Colonic mucosa (tissue), 4 donors: ENCODE measurements around the gene SYT2. TPM values are rescaled to one million over a fixed set of nuclear protein-coding genes. Genes with fewer than 3 reads are reported as not detected.
"Not testable (repeated sequence)": the region's sequence is repeated elsewhere in the genome, so short reads cannot be mapped to it uniquely, and the experiment has no call there.

Source experiments
- DNase-seq: peaks from one replicate; pipeline ENCODE4 v3.0.0-alpha.2; 2020
- H3K27ac ChIP-seq: fragments of 200-600 bp; one replicate; pipeline ENCODE4 v1.8.0; 2021
- H3K27me3 ChIP-seq: fragments of 200-600 bp; one replicate; pipeline ENCODE4 v1.8.0; 2021
- H3K36me3 ChIP-seq: fragments of 200-600 bp; one replicate; pipeline ENCODE4 v1.8.0; 2021
- H3K4me1 ChIP-seq: fragments of 200-600 bp; one replicate; pipeline ENCODE4 v1.8.0; 2021; ENCODE audit warnings: mild to moderate bottlenecking
- H3K4me3 ChIP-seq: fragments of 200-600 bp; one replicate; pipeline ENCODE4 v1.8.0; 2021
- H3K9ac ChIP-seq, 2 donors: one replicate each; pipeline ENCODE4 v1.7.0; 2013; ENCODE audit warnings: control low read depth in 2 of 2, low read depth in 2 of 2, low read length in 2 of 2
- H3K9me3 ChIP-seq: fragments of 200-600 bp; one replicate; pipeline ENCODE4 v1.8.0; 2021
- CTCF ChIP-seq: fragments of 200-600 bp; IDR thresholded peaks from one replicate; pipeline ENCODE4 v1.8.0; 2022; ENCODE audit warnings: antibody characterized with exemption, mild to moderate bottlenecking
- intact Hi-C: fragments of 100-400 bp; cut with DNase I; formaldehyde crosslinking; loops from one replicate; pipeline ENCODE4 v1.14.1; 2022
- total RNA-seq, 2 donors: library from RNA; stranded (reverse); fragmentation: NEBNext Ultra II Directional in 1 of 2; extraction: Animal tissue kit (Norgen Biotek cat#: 25700) in 1 of 2; gene quantifications; one replicate each; pipeline ENCODE4 v1.2.1, GENCODE V29; 2021
- donor health status: healthy.
- donor health status: DM: no; HTN: no; CAD: no.
- donor health status: DM: no; HTN: no; CAD: no.

Gene SYT2
- total RNA-seq, 2 donors from 2014 or later = 0.15 to 0.19 TPM

GRCh38 chr1:202621446-202621845 lies 88.8 kb downstream of the SYT2 start:
- Histone ChIP-seq H3K36me3 (no peaks in the 10 kb centered on the region), H3K9ac (no peak overlapping the region), H3K4me3 (no peak overlapping the region), H3K9me3 (no peaks in the 10 kb centered on the region), H3K4me1 (no peaks in the 10 kb centered on the region), H3K27ac (no peak overlapping the region), H3K27me3 (no peaks in the 10 kb centered on the region)
- no peak for DNase-seq
- intact Hi-C loops = no loop called here
- TF ChIP-seq CTCF = no peak

- H3K4me1 ChIP-seq, H3K27me3 ChIP-seq, DNase-seq, H3K4me3 ChIP-seq, H3K9ac ChIP-seq, H3K9me3 ChIP-seq, H3K36me3 ChIP-seq, intact Hi-C loops, H3K27ac ChIP-seq: not testable (repeated sequence)
Observed at GRCh38 chr1:202620036-202620435, 90.2 kb downstream of the SYT2 start.

- Histone ChIP-seq H3K9ac (no peak overlapping the region), H3K27me3 (no peaks in the 10 kb centered on the region), H3K4me3 (no peak overlapping the region), H3K36me3 (no peaks in the 10 kb centered on the region), H3K9me3 (no peaks in the 10 kb centered on the region), H3K4me1 (no peaks in the 10 kb centered on the region), H3K27ac (no peak overlapping the region)
- DNase-seq = no peak
- intact Hi-C loops = no loop called here
- no peak for TF ChIP-seq CTCF
Observed at GRCh38 chr1:202619505-202619904, 90.7 kb downstream of the SYT2 start.

GRCh38 chr1:202619012-202619411 lies 91.2 kb downstream of the SYT2 start:
- H3K36me3 ChIP-seq, H3K4me3 ChIP-seq, H3K27ac ChIP-seq, DNase-seq, H3K27me3 ChIP-seq, H3K9me3 ChIP-seq, H3K4me1 ChIP-seq, intact Hi-C loops, H3K9ac ChIP-seq: not testable (repeated sequence)

- no peaks in the 10 kb centered on the region for H3K36me3 ChIP-seq
- no peaks in the 10 kb centered on the region for H3K27me3 ChIP-seq
- no peak for TF ChIP-seq CTCF
- intact Hi-C loops = no loop called here
- H3K9me3 ChIP-seq = no peaks in the 10 kb centered on the region
- H3K27ac ChIP-seq = no peak overlapping the region
- H3K9ac ChIP-seq = no peak overlapping the region
- no peaks in the 10 kb centered on the region for H3K4me1 ChIP-seq
- H3K4me3 ChIP-seq = no peak overlapping the region
- DNase-seq = no peak
Observed at GRCh38 chr1:202616355-202616915, 93.8 kb downstream of the SYT2 start.

GRCh38 chr1:202615501-202616354 lies 94.5 kb downstream of the SYT2 start:
- H3K27me3 ChIP-seq = no peaks in the 10 kb centered on the region
- no peak overlapping the region for H3K9ac ChIP-seq
- H3K36me3 ChIP-seq = no peaks in the 10 kb centered on the region

GRCh38 chr1:202615208-202615500 lies 95.1 kb downstream of the SYT2 start:
- DNase-seq, H3K9ac ChIP-seq, H3K4me1 ChIP-seq, intact Hi-C loops, H3K36me3 ChIP-seq, H3K27me3 ChIP-seq, H3K27ac ChIP-seq, H3K9me3 ChIP-seq, H3K4me3 ChIP-seq: not testable (repeated sequence)

More at GRCh38 chr1:202615501-202616354, 94.5 kb downstream of the SYT2 start:
- Histone ChIP-seq H3K27ac (no peak overlapping the region), H3K9me3 (no peaks in the 10 kb centered on the region), H3K4me3 (no peak overlapping the region), H3K4me1 (no peaks in the 10 kb centered on the region)
- intact Hi-C loops = no loop called here
- no peak for TF ChIP-seq CTCF
- DNase-seq = no peak

- H3K27me3 ChIP-seq, H3K9ac ChIP-seq, intact Hi-C loops, H3K27ac ChIP-seq, H3K9me3 ChIP-seq, H3K4me1 ChIP-seq, DNase-seq, H3K36me3 ChIP-seq, H3K4me3 ChIP-seq: not testable (repeated sequence)
Observed at GRCh38 chr1:202614363-202615207, 95.7 kb downstream of the SYT2 start.
